HG02938 (cell line): Measurements from ENCODE around the gene HECTD4.

ENCODE experiments used
- ATAC-seq: cut with Tn5 transposase; IDR thresholded peaks from one replicate; pipeline ENCODE4 v1.9.1; 2021; ENCODE audit warnings: mild to moderate bottlenecking, moderate library complexity; ENCODE audit not compliant: unreplicated experiment

The HECTD4 gene

DNA sequence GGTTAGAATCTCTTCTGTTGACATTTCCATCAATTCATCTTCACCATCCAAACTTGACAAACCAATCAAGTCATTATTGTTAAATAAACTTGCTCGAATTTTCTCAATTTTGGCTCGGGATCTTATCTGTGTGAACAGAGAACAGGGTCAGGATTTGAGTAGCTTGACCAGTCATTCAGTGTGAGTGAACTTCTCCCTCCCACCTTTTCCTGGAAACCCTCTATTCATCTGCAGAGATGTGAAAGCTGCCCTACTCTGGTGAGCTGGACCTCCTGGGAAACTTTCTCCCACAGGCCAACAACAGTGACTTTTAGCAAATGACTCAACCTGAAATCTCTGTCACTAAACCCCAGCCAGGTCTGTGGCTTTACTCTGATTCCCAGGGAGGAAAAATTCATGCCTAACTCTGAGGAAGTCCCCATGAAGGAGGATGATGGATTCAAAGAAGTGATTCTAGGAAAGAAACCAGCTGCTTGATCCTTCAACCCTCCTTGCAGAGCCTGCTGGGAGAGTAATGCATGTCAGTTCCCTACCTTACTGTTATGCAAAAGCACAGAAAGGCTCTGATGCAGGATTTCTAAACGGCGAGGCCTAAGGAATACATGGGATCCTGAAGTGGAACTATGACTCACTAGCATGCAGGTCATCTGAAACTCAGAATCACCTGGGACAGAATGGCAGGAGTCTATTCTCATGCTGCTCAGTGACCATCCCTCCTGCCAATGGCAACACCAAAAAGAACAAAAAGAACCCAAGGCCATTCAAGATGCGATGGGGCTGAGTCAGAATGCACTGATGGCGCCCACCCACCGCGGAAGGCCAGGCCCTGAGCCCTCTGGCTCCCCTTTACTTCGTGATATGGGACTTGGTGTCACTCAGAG, 198.8 kb downstream of the HECTD4 start:
- no peak for ATAC-seq

DNA sequence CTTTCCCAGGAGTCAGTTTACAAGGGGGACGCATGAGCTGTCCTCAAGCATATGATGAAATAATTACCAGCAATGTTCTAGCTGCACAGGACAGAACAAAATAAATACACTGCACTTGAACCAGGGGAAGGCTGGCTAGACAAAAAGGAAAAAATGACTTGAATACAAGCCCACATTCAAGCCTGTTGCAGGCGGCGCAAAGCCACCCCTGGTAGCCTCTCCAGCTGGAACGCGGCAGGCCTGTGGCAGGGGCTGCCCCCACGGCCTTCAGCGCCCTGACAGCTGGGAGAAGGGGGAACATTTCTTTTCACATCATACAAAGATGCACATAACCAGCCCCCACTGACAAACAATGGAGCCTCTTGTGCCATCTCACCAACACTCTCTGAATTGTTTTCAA, 199.7 kb downstream of the HECTD4 start:
- no peak for ATAC-seq

DNA sequence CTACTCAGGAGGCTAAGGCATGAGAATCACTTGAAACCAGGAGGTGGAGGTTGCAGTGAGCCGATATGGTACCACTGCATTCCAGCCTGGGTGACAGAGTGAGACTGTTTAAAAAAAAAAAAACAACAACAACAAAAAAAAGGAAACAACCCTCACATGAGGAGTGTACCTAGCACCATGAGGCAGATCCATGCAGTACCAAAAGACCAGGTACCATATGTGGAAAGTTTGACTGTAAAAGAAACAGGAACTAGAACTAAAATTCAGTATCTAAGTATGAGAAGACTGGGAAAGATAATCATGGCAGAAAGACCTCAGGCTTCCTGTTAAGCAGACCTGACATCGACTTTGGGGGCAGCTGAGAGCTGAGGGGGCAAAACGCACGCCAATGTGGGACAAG, 201.8 kb downstream of the HECTD4 start:
- ATAC-seq = no peak

GRCh38 chr12:112179916-112180315, 202.3 kb downstream of the HECTD4 start:
- ATAC-seq = no peak

DNA sequence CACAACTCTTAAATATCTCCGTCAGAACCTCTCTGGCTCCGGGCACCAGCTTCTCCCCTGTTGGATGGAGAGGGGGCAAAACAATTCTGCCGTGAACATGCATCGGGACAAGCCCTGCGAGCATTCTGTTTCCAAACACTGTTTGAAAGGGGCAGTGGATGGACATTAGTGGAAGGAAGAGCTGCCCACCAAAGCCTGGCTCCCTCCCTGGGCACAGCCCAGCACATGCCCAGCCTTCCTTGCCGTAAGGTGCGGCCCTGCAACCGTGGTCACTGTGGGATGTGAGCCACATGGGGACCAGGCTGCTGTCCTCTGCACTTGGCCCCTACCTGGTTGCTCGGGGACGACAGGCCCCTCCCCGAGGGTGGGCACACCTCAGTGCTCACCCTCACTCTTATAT, 202.9 kb downstream of the HECTD4 start:
- no peak for ATAC-seq

DNA sequence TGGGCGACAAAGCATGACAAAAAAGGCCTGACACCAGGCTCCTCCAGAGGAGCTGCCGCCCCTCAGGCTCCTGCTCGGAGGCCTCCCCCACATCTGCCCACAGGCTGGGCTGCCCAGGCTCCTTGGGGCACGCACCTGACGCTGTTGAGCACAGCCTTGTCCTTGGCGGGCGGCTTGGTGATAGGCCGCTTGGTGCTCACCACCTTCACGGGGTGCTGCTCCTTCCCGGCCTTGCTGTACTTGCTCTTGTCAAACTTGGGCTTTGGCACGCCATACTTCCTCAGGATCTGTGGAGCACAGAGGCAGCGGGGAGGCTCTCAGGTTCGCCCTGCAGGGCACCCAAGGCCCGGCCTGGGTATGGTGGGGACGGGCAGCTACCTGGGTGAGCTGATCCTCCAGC, 203.4 kb downstream of the HECTD4 start:
- ATAC-seq = no peak

DNA sequence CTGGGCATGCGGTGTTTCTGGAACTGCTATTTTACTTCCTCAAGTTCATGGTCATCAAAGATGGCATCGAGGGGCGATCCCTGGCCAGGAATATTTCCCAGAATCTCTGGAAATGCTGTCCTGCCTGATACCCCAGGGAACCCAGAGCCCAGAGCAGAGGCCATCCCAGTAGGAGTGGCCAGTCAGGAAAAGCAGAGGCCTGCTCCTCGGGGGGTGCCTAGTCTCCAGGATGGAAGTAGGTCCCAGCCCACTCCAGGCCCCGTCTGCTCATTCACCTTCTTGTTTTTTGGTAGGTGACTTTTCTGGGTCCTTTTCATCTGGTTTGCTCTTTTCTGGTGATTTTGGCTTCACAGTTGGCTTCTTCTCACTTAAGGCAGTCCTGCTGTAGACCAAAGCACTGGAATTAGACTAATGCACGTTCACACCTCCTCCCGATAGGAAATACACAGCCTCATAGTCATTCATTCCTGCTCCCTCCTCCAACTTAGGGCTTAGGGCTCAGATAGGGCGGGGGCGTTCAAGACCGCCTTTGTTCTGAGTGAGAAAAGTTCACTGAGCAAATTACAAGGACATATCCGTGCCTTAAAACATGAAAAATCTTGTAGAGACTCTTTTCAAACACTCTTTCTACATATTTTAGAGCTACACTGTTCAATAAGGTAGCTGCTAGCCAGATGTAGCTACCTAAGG, 205.8 kb downstream of the HECTD4 start:
- ATAC-seq = no peak

DNA sequence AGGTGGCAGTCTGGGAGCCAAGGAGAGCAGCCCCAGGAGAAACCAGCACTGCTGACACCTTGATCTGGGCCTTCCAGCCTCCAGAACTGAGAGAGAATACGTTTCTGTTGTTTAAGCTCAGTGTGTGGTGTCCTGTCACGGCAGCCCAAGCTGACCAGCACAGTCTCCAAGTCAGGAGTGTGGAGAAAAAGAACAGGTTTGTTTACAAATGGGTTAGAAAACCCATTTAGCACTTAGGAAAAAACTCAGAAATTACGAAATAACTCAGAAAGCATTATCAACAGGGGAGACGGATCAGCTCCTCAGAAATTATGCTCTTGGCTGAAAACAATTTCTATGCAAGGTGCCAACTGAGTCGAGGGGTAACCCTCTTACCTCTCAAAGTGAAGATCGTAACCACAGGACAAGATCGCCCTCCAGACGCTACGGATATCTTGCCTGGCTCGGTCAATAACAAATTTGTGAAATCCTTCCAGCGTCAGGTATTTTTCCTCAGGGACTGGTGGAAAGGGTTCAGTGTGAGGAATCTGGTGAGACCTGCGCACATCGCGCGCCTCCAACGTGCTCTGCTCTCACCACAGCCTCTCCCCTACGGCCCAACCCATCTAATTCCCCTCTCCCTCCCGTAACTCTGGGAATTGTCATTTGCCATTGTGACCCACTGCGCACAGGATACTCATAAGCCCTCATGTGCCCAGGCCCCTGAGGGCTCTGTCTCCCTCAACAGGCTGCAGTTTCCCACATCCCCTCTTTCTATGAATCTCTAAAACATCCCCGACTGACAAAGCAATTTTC, 206.7 kb downstream of the HECTD4 start:
- ATAC-seq = no peak

DNA sequence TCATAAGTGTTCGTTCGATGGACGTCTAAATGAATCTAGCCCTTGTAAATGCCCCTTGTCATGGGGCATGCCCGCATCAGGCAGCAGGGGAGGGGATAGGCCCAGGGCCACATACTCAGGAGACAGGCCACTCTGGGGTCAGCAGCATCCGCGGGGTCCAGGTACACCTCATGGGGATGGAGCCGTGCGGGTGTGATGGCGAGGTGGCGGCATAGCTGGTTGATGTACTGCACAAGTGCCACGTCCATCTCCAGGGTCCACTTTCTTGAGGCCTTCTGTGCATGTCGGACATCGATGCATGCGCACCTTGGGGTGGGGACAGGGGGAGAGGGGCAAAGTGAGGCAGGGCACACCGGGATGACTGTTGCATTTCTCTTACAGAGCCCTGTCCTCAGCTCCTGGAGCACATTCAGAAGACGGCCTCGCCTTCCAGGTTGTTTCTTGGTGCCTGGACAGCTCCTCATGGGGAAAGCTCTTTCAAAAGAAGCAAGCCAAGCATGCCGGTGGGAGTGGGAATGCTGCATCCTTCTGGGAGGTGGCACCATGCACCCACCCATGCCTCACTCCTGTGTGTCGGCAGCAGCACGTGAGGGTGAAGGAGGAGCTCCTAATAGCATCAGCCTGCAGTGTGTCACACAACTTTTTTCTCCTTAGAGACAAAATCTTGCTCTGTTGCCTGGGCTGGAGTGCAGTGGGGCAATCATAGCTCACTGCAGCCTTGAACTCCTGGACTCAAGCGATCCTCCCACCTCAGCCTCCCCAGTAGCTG, 209.5 kb downstream of the HECTD4 start:
- no peak for ATAC-seq

DNA sequence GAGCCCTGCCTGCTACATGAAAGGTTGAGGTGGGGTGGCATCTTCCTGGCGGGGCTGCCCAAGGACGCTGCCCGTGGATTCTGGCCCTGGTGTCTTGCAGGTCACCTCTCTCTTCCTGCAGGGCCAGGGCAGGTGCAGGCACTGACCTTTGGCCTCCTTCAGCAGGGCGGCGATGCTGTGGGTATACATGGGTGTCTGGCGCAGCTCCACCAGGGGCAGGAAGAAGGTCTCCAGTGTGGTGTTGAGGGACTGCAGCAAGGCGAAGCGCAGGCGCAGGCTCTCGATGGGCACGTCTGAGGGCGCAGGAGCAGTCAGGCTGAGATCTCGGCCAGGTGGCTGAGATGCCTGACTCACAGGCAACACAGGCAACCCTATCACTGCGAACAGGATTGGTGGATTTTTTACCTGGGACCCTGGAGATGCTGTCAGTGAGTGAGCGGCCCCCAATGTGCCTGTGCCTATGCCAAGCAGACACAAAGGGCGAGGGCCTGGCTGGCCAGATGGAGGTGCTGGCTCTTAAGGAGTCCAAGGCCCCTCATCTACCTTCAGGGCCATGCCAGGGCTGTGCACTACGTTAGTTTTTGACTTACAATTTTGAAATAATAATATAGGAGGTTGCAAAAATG, 211.1 kb downstream of the HECTD4 start:
- ATAC-seq = no peak

DNA sequence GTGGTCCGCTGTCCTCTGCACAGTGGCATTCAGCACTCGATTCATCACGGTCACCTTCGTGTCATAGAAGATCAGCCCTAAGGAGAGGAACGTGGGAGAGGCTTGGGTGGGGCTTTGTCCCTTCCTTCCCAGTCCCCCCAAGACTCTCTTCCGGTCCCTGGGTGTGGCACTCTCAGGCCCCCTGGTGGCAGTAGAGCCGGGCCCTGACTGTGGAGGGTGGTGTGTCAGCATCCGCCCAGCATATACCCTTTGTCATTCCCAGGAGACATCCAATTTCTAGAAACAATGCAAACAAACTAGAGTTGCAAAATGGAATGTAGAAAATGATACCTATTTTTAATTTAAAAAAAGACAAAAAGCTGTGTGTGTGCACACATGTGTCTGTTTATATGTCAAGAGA, 211.9 kb downstream of the HECTD4 start:
- ATAC-seq = no peak

DNA sequence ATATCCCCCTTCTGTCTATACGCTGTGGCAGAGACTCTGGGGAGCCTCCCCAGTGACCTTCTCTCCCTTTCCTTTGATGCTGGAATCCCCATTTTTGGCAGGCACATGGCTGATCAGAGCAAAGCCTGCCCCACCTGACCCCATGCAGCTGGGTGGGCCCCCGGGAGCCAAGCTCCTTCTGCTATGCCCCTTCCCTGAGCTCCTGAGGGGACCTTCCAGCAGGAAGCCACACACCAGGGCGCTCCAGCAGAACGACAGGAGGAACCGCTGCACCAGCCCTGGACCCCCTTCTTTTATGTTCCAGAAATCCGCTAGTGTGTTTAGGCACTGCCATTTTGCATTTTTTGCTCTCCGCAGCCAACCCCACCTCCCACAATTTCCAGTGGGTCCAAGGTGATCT, 212.3 kb downstream of the HECTD4 start:
- ATAC-seq = no peak

GRCh38 chr12:112169161-112169872, 212.9 kb downstream of the HECTD4 start:
- ATAC-seq = no peak

DNA sequence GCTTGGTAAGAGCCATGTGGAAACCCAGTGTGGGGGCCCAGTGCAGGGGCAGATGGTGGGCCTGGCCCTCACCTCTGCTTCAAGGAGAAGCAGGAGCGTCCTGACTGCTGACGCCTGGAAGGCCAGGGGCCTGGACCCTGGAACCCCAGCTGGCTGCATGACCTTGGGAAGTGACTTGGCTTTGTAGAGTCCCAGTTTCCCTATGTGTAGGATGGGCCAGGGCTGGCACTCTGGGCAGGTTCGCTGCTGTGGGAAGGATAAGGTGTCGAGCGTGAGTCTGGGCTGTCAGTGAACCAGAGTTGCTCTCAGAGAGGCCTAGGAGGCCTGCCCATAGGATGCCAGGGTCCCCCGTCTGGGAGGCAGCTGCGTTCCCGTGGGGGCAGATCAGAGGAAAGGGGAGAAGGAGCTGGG, 213.7 kb downstream of the HECTD4 start:
- no peak for ATAC-seq

DNA sequence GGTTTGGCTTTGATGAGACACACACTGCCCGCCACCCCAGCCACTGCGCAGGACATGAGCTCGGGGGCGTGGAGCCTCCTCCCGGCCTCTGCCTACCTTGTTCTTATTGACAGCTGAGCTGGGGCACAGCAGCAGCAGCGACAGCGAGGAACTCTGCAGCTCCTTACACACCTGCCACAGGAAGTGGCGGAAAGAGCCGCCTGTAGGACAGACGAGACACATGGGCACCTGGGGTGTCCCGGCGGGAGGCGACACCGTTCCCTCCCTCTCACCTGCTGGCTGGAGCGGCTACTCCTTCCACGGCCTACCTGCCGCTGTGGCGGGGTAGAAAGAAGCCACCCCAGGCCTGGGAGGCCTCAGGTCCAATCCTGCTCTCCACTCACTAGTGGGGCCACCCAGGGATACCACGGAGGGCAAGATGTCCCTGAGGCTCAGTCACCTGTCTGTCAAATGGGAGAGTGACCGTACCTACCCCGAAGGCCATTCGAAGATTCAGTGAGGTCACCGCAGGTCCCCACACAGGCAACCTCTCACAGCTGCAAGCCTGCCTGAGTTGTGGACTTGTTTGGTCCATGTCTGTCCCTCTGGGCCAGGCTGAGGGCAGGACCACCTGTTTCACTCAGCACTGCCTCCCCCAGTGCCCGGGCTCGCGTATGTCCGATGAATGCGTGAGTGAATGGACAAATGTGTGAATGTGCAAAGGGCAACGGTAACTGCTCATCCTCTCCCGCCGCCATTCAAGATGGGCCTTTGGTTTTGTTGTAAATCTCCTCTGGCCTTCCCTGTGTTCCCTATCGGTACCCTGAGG, 214.3 kb downstream of the HECTD4 start:
- no peak for ATAC-seq

GRCh38 chr12:112167031-112167461, 215.2 kb downstream of the HECTD4 start:
- no peak for ATAC-seq

- no peak for ATAC-seq
Observed at GRCh38 chr12:112166051-112167015, 215.9 kb downstream of the HECTD4 start.

DNA sequence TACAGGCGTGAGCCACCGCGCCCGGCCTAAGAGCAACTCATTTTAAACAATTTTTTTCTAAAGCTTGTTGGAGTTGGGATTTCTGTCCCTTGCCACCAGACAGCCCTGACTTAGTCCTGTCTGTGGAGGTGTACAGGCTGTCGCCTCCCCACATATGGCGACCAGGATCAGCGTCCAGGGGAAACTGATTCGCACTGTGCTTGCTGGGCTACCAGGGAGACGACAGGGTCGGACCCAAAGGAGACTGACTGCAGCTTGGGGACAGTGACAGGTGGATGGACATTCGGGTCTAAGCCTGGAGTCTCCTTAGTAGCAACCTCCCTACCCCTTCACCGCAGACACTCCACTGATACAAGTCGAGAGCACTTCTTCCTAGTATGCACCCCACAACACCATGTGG, 216.6 kb downstream of the HECTD4 start:
- ATAC-seq = no peak
